CD1c-positive myeloid dendritic cell (primary cell): Measurements from ENCODE around the gene FBXL12.
A peak's percentile ranks its signal among the peaks of the same experiment; 100 is the strongest.
"Not testable (repeated sequence)": the region's sequence is repeated elsewhere in the genome, so short reads cannot be mapped to it uniquely, and the experiment has no call there.

Experiments
- DNase-seq: peaks from one replicate; pipeline ENCODE4 v3.0.0-alpha.2; 2016; ENCODE audit errors: extremely low spot score

Gene FBXL12, protein sequence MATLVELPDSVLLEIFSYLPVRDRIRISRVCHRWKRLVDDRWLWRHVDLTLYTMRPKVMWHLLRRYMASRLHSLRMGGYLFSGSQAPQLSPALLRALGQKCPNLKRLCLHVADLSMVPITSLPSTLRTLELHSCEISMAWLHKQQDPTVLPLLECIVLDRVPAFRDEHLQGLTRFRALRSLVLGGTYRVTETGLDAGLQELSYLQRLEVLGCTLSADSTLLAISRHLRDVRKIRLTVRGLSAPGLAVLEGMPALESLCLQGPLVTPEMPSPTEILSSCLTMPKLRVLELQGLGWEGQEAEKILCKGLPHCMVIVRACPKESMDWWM

DNA sequence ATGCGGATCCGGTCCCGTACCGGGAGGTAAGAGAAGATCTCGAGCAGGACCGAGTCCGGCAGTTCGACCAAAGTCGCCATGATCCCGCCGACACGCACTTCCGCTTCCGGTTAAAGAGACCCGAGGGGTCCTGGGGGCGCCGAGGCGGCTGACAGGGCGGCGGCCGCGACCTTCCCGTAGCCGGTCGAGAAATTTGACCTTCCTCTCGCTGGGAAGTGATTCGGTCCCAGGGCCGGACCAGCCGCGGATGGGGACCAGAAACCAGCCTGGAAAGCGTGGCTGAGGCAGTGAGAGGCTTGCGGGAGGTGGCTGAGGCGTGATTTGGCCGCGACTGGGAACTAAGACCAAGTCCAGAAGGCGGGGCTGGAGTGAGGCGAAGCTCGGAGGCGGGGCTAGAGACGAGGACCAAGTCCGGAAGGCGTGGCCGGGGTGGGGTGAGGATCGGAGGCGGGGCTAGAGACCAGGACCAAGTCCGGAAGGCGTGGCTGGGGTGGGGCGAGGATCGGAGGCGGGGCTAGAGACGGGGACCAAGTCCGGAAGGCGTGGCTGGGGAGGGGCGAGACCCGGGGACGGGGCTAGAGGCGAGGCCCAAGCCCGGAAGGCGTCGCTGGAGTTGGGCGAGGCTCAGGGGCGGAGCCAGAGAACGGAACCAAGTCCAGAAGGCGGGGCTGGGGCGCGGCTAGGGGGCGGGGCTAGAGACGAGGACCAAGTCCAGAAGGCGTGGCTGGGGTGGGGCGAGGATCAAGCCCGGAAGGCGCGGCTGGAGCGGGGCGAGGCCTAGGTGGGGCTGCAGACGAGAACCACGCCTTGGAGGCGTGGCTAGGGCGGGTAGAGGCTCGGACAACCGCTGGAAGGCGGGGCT, at the start of gene FBXL12:
Gene FBXL12 (minus strand): TSS at position 346 of the 862 bp plus-strand sequence. CDS start 266 bp downstream, at position 80.
- peak; percentile 100 for DNase-seq

DNA sequence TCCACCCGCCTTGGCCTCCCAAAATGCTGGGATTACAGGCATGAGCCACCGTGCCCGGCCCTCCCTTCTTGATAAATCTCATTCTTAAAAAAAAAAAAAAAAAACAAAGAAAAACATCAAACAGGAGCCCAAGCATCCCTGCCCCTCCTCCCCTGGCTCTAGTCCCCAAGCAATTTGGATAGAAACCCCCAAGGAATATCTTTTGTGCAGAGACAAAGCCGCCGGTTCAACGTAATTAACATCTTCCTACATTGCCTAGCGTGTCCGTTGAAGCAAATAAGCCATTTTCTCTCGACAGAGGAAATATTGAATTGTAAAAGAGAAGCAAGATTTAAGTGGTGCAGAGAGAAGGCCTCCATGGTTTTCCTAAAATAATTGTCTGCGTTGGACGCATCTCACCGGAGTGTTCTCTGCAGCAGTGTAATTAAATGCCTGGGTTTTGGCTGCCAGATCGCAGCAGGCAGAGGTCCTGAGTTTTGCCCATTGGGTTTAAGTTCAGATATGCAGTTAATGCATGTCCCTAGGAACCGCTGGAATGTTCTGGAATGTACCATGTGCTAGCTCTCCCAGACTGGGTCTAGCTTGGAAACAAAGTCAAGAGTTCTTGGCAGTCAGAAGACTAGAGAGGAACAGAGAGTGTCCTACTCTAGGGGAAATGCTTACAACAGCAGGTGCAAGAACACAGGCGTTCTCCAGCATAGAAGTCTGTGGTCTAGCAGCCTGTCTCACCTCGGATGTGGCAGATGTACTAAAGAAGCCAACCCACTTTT, 47.0 kb upstream of the FBXL12 start:
- DNase-seq, result peak; percentile 15

DNA sequence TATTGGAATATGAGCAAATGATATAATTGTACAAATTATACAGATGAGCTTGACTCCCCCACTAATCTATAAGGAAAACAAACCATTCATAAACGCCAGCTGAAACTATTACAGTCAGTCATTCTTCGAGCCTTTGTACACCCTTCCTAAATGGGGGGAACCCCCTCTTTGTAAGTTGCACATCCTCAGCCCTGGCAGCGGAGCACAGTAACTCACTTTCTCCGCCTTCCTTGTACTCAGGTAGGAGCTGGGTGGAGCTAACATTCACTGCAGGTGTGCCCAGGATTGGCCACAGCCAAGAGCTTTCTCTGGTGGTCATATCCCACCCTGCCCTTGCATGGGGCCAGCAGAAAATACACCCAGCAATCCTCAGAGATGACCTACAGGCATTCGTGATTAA, 44.9 kb upstream of the FBXL12 start:
- DNase-seq, result no peak

DNA sequence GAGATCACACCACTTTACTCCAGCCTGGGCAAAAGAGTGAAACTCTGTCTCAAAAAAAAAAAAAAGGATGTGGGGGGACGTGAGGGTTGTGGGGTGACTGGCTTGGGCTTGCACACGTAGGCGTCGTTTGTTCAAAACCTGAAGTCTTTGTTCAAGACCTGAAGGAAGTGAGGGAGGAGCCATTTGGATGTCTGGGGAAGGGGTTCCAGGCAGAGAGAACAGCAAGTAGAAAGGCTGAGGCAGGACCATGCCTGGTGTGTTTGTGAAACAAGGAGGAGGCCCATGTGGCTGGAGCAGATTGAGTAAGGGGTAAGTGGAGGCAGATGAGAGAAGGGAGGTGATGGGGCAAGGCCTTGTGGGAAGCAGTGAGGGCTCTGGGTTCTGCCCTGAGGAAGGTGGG, 44.1 kb upstream of the FBXL12 start:
- DNase-seq, result no peak

DNA sequence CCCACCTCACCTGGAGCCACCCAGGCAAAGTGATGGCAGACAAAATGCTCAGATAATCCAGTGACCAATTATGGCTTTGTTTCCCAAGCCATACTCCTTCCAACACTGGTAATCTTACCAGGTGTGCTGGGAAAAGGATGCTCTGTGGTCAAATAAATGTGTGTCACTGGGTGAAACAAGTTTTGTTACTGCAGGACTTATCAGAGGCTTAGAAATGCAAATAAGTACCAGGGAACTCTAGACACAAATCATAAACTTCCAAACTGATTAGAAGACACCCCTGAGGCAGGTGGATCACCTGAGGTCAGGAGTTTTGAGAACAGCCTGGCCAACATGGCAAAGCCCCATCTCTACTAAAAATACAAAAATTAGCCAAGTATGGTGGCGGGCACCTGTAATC, 42.6 kb upstream of the FBXL12 start:
- DNase-seq, result no peak

DNA sequence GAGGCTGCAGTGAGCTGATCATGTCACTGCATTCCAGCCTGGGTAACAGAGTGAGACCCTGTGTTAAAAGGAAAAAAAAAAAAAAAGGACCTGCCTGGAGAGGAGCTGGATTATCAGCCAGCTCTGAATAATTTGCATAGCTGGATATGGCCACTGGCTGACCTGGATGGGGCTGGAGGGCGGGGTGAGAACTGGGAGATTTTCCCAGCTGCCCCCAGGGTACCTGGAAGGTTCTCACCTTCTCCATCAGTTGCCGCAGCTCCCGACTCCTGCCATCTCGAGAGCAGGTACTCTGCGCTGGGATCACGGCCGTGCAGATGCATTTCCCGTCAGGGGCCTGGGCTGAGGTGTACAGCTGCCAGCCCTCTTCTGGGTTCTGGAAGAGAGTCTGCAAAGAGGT, 41.5 kb upstream of the FBXL12 start:
- DNase-seq, result no peak

DNA sequence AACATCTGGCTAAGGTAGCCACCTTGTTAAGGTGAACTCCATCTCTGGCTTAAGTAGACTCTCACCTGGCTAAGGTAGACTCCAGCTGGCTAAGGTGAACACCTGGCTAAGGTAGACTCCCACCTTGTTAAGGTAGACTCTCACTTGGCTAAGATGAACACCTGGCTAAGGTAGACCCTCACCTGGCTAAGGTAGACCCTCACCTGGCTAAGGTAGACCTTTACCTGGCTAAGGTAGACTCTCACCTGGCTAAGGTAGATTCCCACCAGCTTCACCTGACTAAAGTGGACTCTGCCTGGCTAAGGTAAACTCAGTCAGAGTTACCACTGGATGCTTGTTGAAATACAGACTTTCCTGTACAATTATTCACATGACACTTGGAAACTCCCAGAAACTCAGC, 39.9 kb upstream of the FBXL12 start:
- DNase-seq, result no peak

DNA sequence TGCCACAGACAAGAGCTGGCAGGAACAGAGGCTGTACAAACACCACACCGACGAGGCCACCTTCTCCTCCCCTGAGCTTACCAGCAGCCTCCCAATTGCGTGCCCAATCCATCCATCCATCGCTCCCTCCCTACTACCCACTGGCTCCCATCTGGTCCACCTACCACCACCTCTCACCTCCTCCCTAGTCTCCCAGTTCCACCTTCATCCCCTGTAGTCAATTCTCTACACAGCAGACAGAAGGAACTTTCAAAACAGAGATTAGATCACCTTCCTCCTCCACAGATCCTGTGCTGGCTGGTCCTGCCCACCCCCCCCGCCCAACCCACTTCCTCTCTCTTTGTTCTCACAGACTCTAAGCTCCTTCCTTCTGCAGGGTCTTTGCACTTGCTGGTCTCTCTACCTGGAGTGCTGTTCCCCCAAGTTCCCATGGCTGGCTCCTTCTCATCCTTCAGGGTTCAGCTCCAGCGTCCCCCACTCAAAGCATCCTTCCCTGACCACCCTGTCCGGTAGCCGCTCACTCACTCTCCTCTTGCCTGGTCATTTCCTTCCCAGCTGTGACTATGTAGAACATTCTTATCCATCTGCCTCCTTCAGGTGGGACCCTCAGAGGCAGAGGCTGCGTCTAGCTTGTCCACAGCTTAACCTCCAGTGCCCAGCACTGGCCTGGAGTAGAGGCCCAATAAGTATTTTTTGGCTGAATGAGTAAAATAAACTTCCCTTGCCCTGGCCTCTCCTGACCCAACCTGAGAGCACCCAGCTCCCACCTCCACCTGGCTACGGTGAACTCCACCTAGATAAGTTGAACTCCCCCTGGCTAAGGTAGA, 39.3 kb upstream of the FBXL12 start:
- DNase-seq, result peak; percentile 11

DNA sequence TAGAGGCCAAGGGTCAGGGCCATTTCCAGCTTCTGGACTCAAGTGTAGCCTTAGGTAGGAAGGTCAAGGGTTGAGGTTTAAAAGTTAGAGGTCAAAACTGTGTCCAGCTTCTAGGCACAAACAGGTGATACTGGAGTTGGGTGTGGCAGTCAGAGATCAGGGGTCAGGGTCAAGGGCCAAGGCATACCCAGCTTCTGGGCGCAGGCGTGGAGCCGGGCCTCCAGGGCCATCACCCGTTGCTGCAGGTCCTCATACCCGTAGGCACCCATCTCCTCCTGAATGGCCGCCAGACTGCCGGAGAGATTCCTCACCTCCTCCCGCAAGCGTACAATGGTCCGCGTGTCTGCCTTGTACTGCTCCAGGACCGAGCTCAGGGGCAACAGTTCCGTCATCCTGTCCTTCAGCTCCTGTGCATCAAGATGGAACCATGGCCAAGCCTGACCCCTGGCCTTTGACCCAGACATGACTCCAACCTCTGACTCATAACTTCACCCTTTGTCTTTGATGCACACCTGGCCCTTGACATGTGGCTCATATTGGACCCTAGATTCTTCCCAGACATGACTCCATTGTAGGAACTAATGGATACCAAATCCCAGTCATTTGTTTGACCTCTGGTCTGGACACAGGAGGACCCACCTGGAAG, 38.3 kb upstream of the FBXL12 start:
- no peak for DNase-seq

DNA sequence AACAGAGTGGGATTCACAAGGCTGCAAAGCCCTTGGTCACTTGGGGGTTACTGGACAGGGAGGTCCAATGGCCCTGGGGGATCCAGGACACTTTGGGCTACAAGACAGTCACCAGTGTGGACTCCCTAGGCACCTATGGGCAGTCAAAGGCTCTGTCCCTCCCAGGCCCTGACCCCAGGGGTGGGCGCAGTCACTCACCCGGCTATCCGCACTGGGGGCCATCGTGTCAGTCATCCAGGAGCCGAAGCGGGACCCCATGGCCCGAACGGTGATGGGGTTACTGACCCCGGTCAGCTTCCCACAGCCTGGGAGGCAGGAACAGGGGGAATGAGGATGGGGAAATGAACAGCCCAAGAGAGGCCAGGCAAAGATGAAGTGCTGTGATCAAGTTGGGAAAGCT, 37.7 kb upstream of the FBXL12 start:
- no peak for DNase-seq

DNA sequence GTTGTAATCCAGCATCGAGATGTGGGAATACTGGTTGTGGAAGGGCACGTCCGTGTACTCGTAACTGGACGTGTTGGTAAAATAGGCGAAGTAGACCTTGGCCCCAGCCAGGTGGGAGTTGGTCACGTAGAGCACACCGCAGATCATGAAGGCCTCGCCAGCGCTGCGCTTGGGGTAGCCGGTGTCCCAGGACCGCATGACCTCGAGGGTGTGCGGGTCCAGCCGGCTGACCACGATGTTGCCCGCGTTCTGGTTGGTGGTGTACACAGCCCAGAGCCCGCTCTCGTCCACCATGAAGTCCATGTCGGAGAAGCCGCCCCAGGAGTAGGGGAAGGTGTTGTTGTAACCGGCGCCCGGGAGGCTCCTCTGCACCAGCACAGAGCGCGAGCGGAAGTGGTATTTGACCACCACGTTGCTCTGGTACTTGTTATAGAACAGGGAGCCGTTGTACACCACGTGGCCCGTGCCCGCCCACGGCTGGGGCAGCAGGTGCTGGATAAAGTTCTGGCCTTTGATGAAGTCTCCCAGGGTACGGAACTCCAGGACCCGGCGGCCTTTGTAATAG, 35.5 kb upstream of the FBXL12 start:
- DNase-seq, result no peak

DNA sequence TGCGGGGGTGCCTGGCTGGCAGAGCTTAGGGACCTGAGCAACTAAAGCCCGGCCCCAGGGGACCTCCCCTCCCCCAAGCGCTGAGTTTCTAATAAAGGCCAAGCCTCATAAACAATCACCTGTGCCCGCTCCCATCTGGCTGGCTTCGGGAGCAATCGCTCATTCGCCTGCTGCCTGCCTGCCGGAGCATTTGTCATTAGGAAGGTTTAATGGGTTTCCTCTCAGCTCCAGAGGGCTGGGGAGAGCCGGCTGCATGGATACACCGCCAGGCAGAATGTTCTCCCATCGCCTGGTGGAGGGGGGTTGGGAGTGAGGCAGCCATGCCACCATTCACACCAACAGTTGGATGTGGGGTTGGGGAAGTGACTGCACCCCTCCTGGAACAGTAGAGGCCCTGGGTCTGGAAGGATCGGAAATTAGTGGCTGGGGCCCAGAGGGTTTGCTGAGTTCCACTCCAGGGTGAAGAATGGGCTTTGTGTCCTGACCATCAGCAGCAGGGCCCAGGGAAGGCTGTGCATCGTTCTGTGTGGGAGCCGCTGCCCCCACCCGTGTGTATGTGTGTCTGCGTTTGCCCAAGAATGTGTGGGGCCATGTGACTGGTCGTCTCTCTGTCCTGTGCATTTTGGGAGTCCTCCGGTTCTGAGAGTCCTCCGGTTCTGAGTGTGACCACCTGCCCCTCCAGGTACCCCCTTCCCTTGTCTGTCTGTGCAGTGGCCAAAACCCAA, 31.5 kb upstream of the FBXL12 start:
- DNase-seq, result no peak

DNA sequence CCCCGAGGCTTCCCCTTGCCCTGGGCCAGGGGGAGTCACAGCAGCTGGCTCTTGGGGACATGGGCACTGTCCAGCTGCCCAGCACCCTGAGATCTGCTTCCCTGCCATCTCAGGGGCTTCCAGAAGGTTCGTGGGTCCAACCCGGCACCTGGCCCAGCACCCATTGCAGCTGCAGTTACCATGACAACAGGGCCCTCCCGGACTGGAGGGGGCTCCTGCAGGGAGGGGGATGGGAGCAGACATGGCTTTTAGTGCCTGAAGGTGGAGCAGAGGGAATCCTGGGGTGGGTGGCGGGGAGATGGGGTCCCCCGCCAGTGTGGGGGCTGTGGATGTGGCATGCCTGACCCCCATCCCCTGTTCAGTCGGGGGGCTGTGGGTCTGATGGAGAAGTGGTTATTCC, 30.9 kb upstream of the FBXL12 start:
- no peak for DNase-seq

DNA sequence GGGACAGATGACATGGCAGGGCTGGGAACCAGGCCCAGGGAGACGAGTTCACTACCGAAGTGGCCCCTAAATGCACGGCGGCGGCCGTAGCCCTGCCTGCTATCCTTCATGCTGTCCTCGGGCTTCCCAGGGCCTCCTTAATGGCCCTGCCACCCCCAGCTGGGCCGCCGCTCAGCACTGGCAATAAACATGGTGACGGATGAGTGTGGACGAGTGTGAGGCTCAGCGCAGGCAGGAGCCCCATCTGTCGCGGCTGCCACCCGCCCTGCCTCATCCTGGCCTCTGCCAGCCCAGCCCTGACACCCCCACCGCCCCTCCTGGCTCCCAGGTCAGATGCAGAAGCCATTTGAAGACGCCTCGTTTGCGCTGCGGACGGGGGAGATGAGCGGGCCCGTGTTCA, 29.9 kb upstream of the FBXL12 start:
- DNase-seq, result no peak

DNA sequence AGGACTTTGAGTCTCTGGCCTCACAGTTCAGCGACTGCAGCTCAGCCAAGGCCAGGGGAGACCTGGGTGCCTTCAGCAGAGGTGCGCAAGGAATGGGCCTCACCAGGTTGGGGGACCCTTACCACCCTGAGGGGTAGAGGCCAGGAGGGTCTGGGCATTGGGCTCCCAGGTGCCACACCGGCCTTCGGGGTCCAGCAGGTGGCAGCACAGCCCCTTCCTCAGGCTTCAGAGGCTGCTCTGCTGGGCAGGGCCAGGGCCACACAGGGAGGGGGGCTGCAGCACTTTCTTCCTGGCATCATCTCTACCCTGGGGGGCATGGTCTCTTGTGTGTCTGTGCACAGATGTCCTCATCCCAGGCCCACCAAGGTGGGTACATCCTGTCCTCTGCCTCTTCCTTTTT, 29.2 kb upstream of the FBXL12 start:
- no peak for DNase-seq

DNA sequence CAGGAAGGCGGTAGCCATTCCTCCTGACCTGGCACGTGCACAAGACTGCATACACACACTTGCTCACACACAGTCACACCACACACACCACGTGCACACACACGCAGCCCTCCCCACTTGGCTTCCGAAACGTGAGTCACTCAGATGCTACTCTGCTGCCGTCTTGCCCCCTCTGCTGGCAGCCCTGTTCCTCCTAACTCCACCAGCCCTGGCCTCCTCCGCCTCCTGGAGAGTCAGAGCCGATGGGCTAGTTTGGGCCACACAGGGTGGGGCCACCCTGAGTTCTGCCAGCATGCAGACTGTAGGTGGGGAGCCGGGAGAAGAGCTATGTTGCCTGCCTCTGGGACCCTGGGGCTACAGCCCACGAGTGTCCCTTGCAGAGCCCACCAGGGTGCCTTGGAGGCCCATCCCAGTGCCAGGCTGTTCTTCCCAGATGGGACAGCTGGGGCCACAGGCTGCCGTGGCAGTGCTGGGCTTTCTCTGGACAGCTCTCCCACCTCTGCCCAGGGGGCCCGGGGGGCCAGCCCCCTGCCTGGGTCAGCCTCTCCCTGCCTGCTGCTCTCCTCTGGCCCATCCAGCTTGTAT, 28.3 kb upstream of the FBXL12 start:
- DNase-seq, result peak; percentile 20

DNA sequence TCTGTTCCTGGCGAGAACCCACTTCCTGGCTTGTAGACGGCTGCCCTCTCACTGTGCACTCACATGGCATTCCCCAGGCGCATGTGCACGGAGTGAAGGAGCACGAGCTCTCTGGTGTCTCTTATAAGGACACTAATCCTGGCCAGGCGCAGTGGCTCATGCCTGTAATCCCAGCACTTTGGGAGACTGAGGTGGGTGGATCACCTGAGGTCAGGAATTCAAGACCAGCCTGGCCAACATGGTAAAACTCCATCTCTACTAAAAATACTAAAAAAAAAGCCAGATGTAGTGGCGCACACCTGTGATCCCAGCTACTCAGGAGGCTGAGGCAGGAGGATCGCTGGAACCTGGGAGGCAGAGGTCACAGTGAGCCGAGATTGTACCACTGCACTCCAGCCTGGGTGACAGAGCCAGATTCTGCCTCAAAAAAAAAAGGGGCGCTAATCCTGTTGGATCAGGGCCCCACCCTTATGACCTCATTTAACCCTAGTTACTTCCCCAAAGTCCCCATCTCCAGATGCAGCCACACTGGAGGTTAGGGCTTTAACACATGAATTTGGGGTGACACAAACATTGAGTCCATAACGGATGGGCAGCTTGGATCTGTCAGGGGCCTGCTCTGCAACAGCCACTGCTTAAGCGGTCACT, 24.9 kb upstream of the FBXL12 start:
- DNase-seq, result not testable (repeated sequence)

DNA sequence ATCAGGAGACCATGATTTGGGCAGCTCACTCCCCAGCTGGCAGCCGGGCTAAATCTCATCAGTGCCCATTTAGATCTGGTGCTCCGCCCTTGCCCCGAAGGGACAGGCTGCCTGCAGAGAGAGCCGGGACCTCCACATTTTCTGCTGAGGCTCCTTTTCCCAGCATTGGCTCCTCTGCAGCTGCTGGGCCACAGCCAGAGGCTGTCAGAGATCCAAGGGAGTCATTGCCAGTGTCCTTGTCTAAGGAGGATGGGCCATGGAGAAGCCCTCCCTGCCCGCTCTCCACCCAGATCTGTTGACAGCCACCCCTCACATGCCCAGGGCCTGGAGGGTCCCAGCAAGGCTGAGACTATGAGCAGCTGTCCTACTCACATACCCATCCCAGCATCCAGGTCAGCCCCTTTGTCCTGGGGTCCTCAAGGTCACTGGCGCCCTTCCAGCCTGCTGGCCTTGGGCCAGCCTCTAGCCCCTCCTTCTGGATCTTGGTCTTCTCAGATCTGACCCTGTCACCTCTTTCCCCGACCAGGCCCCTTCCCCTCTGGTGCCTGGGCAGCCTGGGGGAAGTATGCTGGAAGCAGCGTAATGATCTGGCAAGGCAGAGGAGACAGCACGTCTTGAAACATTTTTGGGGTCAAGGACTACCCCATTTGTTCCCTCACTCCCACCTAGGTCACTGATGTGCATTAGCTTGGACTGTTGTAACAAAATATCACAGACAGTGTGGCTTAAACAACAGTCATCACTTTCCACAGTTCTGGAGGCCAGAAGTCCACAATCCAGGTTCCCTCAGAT, 24.2 kb upstream of the FBXL12 start:
- DNase-seq, result no peak
